Adipose tissue (tissue), 3 donors: ENCODE measurements around the gene KIAA0232. TPM values are rescaled to one million over a fixed set of nuclear protein-coding genes. Genes with fewer than 3 reads are reported as not detected.
"Not testable (repeated sequence)": the region's sequence is repeated elsewhere in the genome, so short reads cannot be mapped to it uniquely, and the experiment has no call there.

Experiments
- H3K27ac ChIP-seq: one replicate; pipeline ENCODE4 v1.5.1; 2013; ENCODE audit warnings: low read depth, low read length
- WGBS, 3 donors: extraction: QIAGEN DNeasy Blood & Tissue Kit; methylation state at CpG; one replicate each; pipeline ENCODE4 v1.1.7; 2013; 5-methylcytosine and 5-hydroxymethylcytosine counted together
- polyA plus RNA-seq, 3 donors: library from polyadenylated mRNA; stranded (reverse); fragments of 200-250 nt; gene quantifications; one replicate each; pipeline ENCODE4 v1.2.3, GENCODE V29; 2013
- donor health status: healthy with polysubstance abuse.
- donor health status: Bipolar disorder and iron deficiency.
- donor health status: healthy.

Gene KIAA0232
- polyA plus RNA-seq, 3 donors: 3.8 to 9.8 (median 6.7) TPM

- WGBS, 3 donors: 82 to 91% (median 91%) methylated on average over 9 of the region's 9 CpGs
- no peak overlapping the region for H3K27ac ChIP-seq
Observed at GRCh38 chr4:6826781-6827508, 44.4 kb downstream of the KIAA0232 start.

- WGBS, 3 donors: 72 to 79% (median 79%) methylated on average over 5 of the region's 5 CpGs
- no peak overlapping the region for H3K27ac ChIP-seq
Observed at GRCh38 chr4:6829086-6829485, 46.6 kb downstream of the KIAA0232 start.

- WGBS, 3 donors: 96 to 97% (median 97%) methylated on average over 3 of the region's 3 CpGs
- H3K27ac ChIP-seq: no peak overlapping the region
Observed at GRCh38 chr4:6834867-6835266, 52.3 kb downstream of the KIAA0232 start.

- 97 to 98% (median 98%) methylated on average over 4 of the region's 4 CpGs for WGBS, 3 donors
- not testable (repeated sequence) for H3K27ac ChIP-seq
Observed at GRCh38 chr4:6835616-6836015, 53.1 kb downstream of the KIAA0232 start.

- not testable (repeated sequence) for H3K27ac ChIP-seq
- WGBS, 3 donors: 95 to 98% (median 98%) methylated on average over 26 to 34 of the region's 34 CpGs
Observed at GRCh38 chr4:6837106-6837505, 54.6 kb downstream of the KIAA0232 start.

GRCh38 chr4:6839579-6839978 lies 57.1 kb downstream of the KIAA0232 start:
- H3K27ac ChIP-seq: no peak overlapping the region
- WGBS, 3 donors: 72 to 91% (median 84%) methylated on average over 4 of the region's 4 CpGs

GRCh38 chr4:6840062-6840976 lies 57.8 kb downstream of the KIAA0232 start:
- 26 to 63% (median 57%) methylated on average over 8 of the region's 8 CpGs for WGBS, 3 donors

GRCh38 chr4:6845027-6845426 lies 62.5 kb downstream of the KIAA0232 start:
- H3K27ac ChIP-seq: no peak overlapping the region
- 86 to 93% (median 92%) methylated on average over 1 of the region's 1 CpG for WGBS, 3 donors

More at GRCh38 chr4:6840062-6840976, 57.8 kb downstream of the KIAA0232 start:
- no peak overlapping the region for H3K27ac ChIP-seq

- WGBS, 3 donors: 95 to 97% (median 97%) methylated on average over 6 of the region's 6 CpGs
- H3K27ac ChIP-seq: no peak overlapping the region
Observed at GRCh38 chr4:6845574-6845973, 63.0 kb downstream of the KIAA0232 start.

- WGBS, 3 donors: 45 to 50% (median 48%) methylated on average over 2 of the region's 2 CpGs
- no peak overlapping the region for H3K27ac ChIP-seq
Observed at GRCh38 chr4:6847178-6847577, 64.7 kb downstream of the KIAA0232 start.

- 90 to 91% (median 91%) methylated on average over 3 of the region's 3 CpGs for WGBS, 3 donors
- no peak overlapping the region for H3K27ac ChIP-seq
Observed at GRCh38 chr4:6848717-6849305, 66.3 kb downstream of the KIAA0232 start.

GRCh38 chr4:6849691-6850090 lies 67.2 kb downstream of the KIAA0232 start:
- WGBS, 3 donors: 93 to 98% (median 98%) methylated on average over 4 of the region's 4 CpGs
- H3K27ac ChIP-seq: no peak overlapping the region

- WGBS, 3 donors: 97 to 98% (median 98%) methylated on average over 5 of the region's 5 CpGs
- H3K27ac ChIP-seq: no peak overlapping the region
Observed at GRCh38 chr4:6851431-6851830, 68.9 kb downstream of the KIAA0232 start.

GRCh38 chr4:6851962-6852361 lies 69.4 kb downstream of the KIAA0232 start:
- 69 to 78% (median 70%) methylated on average over 2 of the region's 2 CpGs for WGBS, 3 donors
- H3K27ac ChIP-seq: no peak overlapping the region

GRCh38 chr4:6852582-6852981 lies 70.1 kb downstream of the KIAA0232 start:
- no peak overlapping the region for H3K27ac ChIP-seq
- WGBS, 3 donors: 0 to 65% (median 0%) methylated on average over 1 of the region's 1 CpG

GRCh38 chr4:6854098-6854744 lies 71.7 kb downstream of the KIAA0232 start:
- WGBS, 3 donors: 84 to 94% (median 84%) methylated on average over 7 of the region's 7 CpGs

GRCh38 chr4:6855692-6856297 lies 73.3 kb downstream of the KIAA0232 start:
- no peak overlapping the region for H3K27ac ChIP-seq
- WGBS, 3 donors: 49 to 69% (median 69%) methylated on average over 11 of the region's 11 CpGs

More at GRCh38 chr4:6854098-6854744, 71.7 kb downstream of the KIAA0232 start:
- H3K27ac ChIP-seq: no peak overlapping the region

GRCh38 chr4:6856391-6856790 lies 73.9 kb downstream of the KIAA0232 start:
- H3K27ac ChIP-seq: no peak overlapping the region
- 88 to 91% (median 90%) methylated on average over 2 of the region's 2 CpGs for WGBS, 3 donors
